ENCODE results near the gene RIN3.

GRCh38 chr14:92733007-92733406, 219.4 kb downstream of the RIN3 start:
- TF ChIP-seq, protein P1, sequence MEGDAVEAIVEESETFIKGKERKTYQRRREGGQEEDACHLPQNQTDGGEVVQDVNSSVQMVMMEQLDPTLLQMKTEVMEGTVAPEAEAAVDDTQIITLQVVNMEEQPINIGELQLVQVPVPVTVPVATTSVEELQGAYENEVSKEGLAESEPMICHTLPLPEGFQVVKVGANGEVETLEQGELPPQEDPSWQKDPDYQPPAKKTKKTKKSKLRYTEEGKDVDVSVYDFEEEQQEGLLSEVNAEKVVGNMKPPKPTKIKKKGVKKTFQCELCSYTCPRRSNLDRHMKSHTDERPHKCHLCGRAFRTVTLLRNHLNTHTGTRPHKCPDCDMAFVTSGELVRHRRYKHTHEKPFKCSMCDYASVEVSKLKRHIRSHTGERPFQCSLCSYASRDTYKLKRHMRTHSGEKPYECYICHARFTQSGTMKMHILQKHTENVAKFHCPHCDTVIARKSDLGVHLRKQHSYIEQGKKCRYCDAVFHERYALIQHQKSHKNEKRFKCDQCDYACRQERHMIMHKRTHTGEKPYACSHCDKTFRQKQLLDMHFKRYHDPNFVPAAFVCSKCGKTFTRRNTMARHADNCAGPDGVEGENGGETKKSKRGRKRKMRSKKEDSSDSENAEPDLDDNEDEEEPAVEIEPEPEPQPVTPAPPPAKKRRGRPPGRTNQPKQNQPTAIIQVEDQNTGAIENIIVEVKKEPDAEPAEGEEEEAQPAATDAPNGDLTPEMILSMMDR (conservative IDR thresholded peaks at IDR 0.05; ENCODE audit: low read depth, low read length) = no peak
- no peak for TF ChIP-seq EZH2 (IDR thresholded peaks at IDR 0.05; ENCODE audit: low read length, unreplicated experiment)

Data from PC-3 (cell line).